ENCODE results near the gene HLA-DMB.

Gene HLA-DMB

GRCh38 chr6:32903952-32904351, 36.9 kb downstream of the HLA-DMB start:
- DNase-seq: no peak

GRCh38 chr6:32895006-32895345, 45.9 kb downstream of the HLA-DMB start:
- no peak for DNase-seq

GRCh38 chr6:32894085-32895005, 46.5 kb downstream of the HLA-DMB start:
- peak; percentile 93 for DNase-seq

GRCh38 chr6:32890831-32891230, 50.0 kb downstream of the HLA-DMB start:
- DNase-seq: no peak

- no peak for DNase-seq
Measured at GRCh38 chr6:32889533-32889932, 51.3 kb downstream of the HLA-DMB start.

GRCh38 chr6:32888576-32888975, 52.3 kb downstream of the HLA-DMB start:
- DNase-seq: no peak

- DNase-seq: no peak
Measured at GRCh38 chr6:32887616-32888015, 53.2 kb downstream of the HLA-DMB start.

- no peak for DNase-seq
Measured at GRCh38 chr6:32886681-32887383, 54.0 kb downstream of the HLA-DMB start.

GRCh38 chr6:32885698-32886286, 55.0 kb downstream of the HLA-DMB start:
- peak; percentile 56 for DNase-seq
